H1 (cell line): ENCODE measurements around the gene MYCBPAP. TPM values are rescaled to one million over a fixed set of nuclear protein-coding genes. Genes with fewer than 3 reads are reported as not detected.

Experiments used
- CTCF ChIA-PET: fragments of 300-600 bp; sonication (Branson Sonifier 250); formaldehyde crosslinking; loops from one replicate; lab custom pipeline; 2021; ENCODE audit not compliant: partially characterized antibody; lab: Charles Lee
- POLR2A ChIA-PET: fragments of 300-600 bp; sonication (Branson Sonifier 250); formaldehyde crosslinking; loops from one replicate; lab custom pipeline; 2021; ENCODE audit warnings: inconsistent platforms; ENCODE audit not compliant: partially characterized antibody; lab: Charles Lee
- DNase-seq, 2 experiments: peaks; one replicate each; pipeline versions ENCODE4 v3.0.0 to v3.0.0-alpha.2; 2010 to 2022; ENCODE audit warnings: low spot score in 2 of 2, low read depth in 1 of 2, mixed read lengths in 1 of 2
- FAIRE-seq: peaks from 2 replicates; lab custom pipeline; 2011; peaks lifted over from hg19 to GRCh38; lab: Jason Lieb, UNC
- H2AFZ ChIP-seq: 2 replicates; pipeline ENCODE4 v1.8.1; 2012; ENCODE audit warnings: low read length, inconsistent platforms
- H2AK5ac ChIP-seq: 2 replicates; pipeline ENCODE4 v1.6.1; 2013; ENCODE audit warnings: low read depth, low read length
- H2BK120ac ChIP-seq: replicated peaks from 2 replicates; pipeline ENCODE3; 2013; ENCODE audit warnings: low read depth, low read length, inconsistent platforms
- H2BK12ac ChIP-seq: 2 replicates; pipeline ENCODE4 v1.6.1; 2013; ENCODE audit warnings: low read depth, low read length
- H2BK15ac ChIP-seq: 2 replicates; pipeline ENCODE4 v1.6.1; 2013; ENCODE audit warnings: low read length
- H2BK20ac ChIP-seq: 2 replicates; pipeline ENCODE4 v1.6.1; 2013; ENCODE audit warnings: low read length
- H2BK5ac ChIP-seq: 2 replicates; pipeline ENCODE4 v1.6.1; 2013; ENCODE audit warnings: low read depth, low read length
- H3K14ac ChIP-seq: 2 replicates; pipeline ENCODE4 v1.6.1; 2013; ENCODE audit warnings: inconsistent platforms; ENCODE audit not compliant: insufficient read length
- H3K18ac ChIP-seq: 2 replicates; pipeline ENCODE4 v1.6.1; 2013; ENCODE audit warnings: low read length; ENCODE audit errors: extremely low read depth
- H3K23ac ChIP-seq: 2 replicates; pipeline ENCODE4 v1.6.1; 2013; ENCODE audit warnings: inconsistent platforms; ENCODE audit not compliant: insufficient read length
- H3K23me2 ChIP-seq: 2 replicates; pipeline ENCODE4 v1.6.1; 2013; ENCODE audit warnings: low read depth, low read length
- H3K27ac ChIP-seq: 2 replicates; pipeline ENCODE4 v1.6.1; 2011; ENCODE audit warnings: low read depth, low read length, inconsistent platforms
- H3K27me3 ChIP-seq, 4 experiments: replicated peaks in 1 of 4; 1 replicate in 1 of 4; 2 replicates in 3 of 4; pipeline versions ENCODE4 v1.6.1 to v1.8.1; 2011 to 2013; ENCODE audit warnings: low read length in 3 of 4, mild to moderate bottlenecking in 3 of 4, inconsistent platforms in 2 of 4, mixed read lengths in 2 of 4, moderate library complexity in 1 of 4; ENCODE audit not compliant: control insufficient read depth in 3 of 4, insufficient read depth in 3 of 4; ENCODE audit errors: extremely low read depth in 1 of 4
- H3K36me3 ChIP-seq, 4 experiments: 2 replicates each; pipeline versions ENCODE4 v1.6.1 to v1.8.1; 2011 to 2013; ENCODE audit warnings: mild to moderate bottlenecking in 4 of 4, low read length in 3 of 4, moderate library complexity in 2 of 4, control low read depth in 1 of 4, inconsistent platforms in 1 of 4; ENCODE audit not compliant: insufficient read depth in 4 of 4, control insufficient read depth in 2 of 4
- H3K4ac ChIP-seq: replicated peaks from 2 replicates; pipeline ENCODE3; 2013; ENCODE audit warnings: low read length, low read depth, mixed read lengths, inconsistent platforms; ENCODE audit not compliant: insufficient read length
- H3K4me1 ChIP-seq, 4 experiments: replicated peaks in 1 of 4; 1 replicate in 1 of 4; 2 replicates in 3 of 4; pipeline versions ENCODE4 v1.6.1 to v1.8.1; 2011 to 2013; ENCODE audit warnings: low read length in 3 of 4, inconsistent platforms in 2 of 4, mixed read lengths in 1 of 4; ENCODE audit not compliant: insufficient read depth in 4 of 4, control insufficient read depth in 3 of 4
- H3K4me2 ChIP-seq, 2 experiments: 2 replicates each; pipeline versions ENCODE4 v1.6.1 to v1.8.1; 2011 to 2013; ENCODE audit warnings: low read depth in 2 of 2, low read length in 2 of 2, control low read depth in 1 of 2, inconsistent platforms in 1 of 2, mild to moderate bottlenecking in 1 of 2; ENCODE audit not compliant: insufficient read depth in 1 of 2
- H3K4me3 ChIP-seq, 4 experiments: fragments of 200-600, 300-600 bp in 1 of 4; sonication (generic), shearing (Covaris generic), sonication (Bioruptor Twin) in 1 of 4; 2 replicates each; pipeline versions ENCODE4 v1.5.1 to v1.8.1; 2011 to 2016; ENCODE audit warnings: low read length in 4 of 4, low read depth in 3 of 4, control low read depth in 2 of 4, inconsistent platforms in 2 of 4, mild to moderate bottlenecking in 2 of 4, mixed read lengths in 1 of 4, moderate library complexity in 1 of 4; ENCODE audit not compliant: insufficient read depth in 2 of 4; ENCODE audit errors: extremely low read depth in 1 of 4
- H3K56ac ChIP-seq: replicated peaks from 2 replicates; pipeline ENCODE3; 2013; ENCODE audit warnings: low read depth, mild to moderate bottlenecking, mixed read lengths, low read length, inconsistent platforms; ENCODE audit not compliant: insufficient read length
- H3K79me1 ChIP-seq: 2 replicates; pipeline ENCODE4 v1.6.1; 2013; ENCODE audit warnings: low read depth, low read length, control low read depth
- H3K79me2 ChIP-seq, 2 experiments: 2 replicates each; pipeline versions ENCODE4 v1.6.1 to v1.8.1; 2012 to 2013; ENCODE audit warnings: low read length in 2 of 2, mild to moderate bottlenecking in 2 of 2, inconsistent platforms in 1 of 2; ENCODE audit not compliant: insufficient read depth in 2 of 2, control insufficient read depth in 1 of 2
- H3K9ac ChIP-seq, 4 experiments: replicated peaks in 1 of 4; 1 replicate in 1 of 4; 2 replicates in 3 of 4; pipeline versions ENCODE4 v1.6.1 to v1.8.1; 2011 to 2013; ENCODE audit warnings: low read depth in 3 of 4, low read length in 3 of 4, control low read depth in 2 of 4, mild to moderate bottlenecking in 2 of 4, moderate library complexity in 2 of 4, inconsistent platforms in 1 of 4; ENCODE audit errors: extremely low read depth in 1 of 4
- H3K9me3 ChIP-seq, 2 experiments: 2 replicates each; pipeline versions ENCODE4 v1.6.1 to v1.8.1; 2012 to 2013; ENCODE audit warnings: mild to moderate bottlenecking in 2 of 2, moderate library complexity in 2 of 2, control low read depth in 1 of 2, inconsistent platforms in 1 of 2, low read depth in 1 of 2, low read length in 1 of 2, mixed read lengths in 1 of 2; ENCODE audit not compliant: insufficient read depth in 2 of 2
- H4K20me1 ChIP-seq, 2 experiments: replicated peaks in 1 of 2; 2 replicates each; pipeline versions ENCODE3 to v1.8.1; 2011 to 2013; ENCODE audit warnings: inconsistent platforms in 2 of 2, low read length in 2 of 2, mild to moderate bottlenecking in 1 of 2; ENCODE audit not compliant: insufficient read depth in 2 of 2, control insufficient read depth in 1 of 2
- H4K5ac ChIP-seq: 2 replicates; pipeline ENCODE4 v1.6.1; 2013; ENCODE audit warnings: low read length, low read depth, mixed read lengths, inconsistent platforms; ENCODE audit not compliant: insufficient read length
- H4K8ac ChIP-seq: 2 replicates; pipeline ENCODE4 v1.8.0; 2013; ENCODE audit warnings: mild to moderate bottlenecking, moderate library complexity, low read length, inconsistent platforms; ENCODE audit not compliant: insufficient read depth; ENCODE audit errors: extremely low read depth
- H4K91ac ChIP-seq: replicated peaks from 2 replicates; pipeline ENCODE3; 2013; ENCODE audit warnings: low read length, mixed read lengths, inconsistent platforms; ENCODE audit not compliant: insufficient read length
- CBX8 ChIP-seq: fragments of 300-800, 300-1000 bp; sonication (generic); IDR thresholded peaks from 2 replicates; pipeline ENCODE4 v1.7.1; 2016; ENCODE audit warnings: low read depth, low read length, borderline replicate concordance
- CHD1 ChIP-seq: IDR thresholded peaks from 2 replicates; pipeline ENCODE4 v1.6.1; 2012; ENCODE audit warnings: low read depth, low read length, improper control_type of control experiment
- EP300 ChIP-seq, 2 experiments: IDR thresholded peaks; 1 replicate in 1 of 2; 2 replicates in 1 of 2; pipeline ENCODE4 v1.6.1; 2011 to 2012; ENCODE audit warnings: low read depth in 2 of 2, low read length in 2 of 2, mild to moderate bottlenecking in 2 of 2, borderline replicate concordance in 1 of 2, inconsistent platforms in 1 of 2, moderate library complexity in 1 of 2
- KDM4A ChIP-seq: IDR thresholded peaks from one replicate; pipeline ENCODE4 v1.7.1; 2012; ENCODE audit warnings: low read depth, mild to moderate bottlenecking, moderate library complexity, low read length, inconsistent platforms; ENCODE audit not compliant: severe bottlenecking
- KDM5A ChIP-seq: fragments of 200-600 bp; IDR thresholded peaks from 2 replicates; pipeline ENCODE4 v1.7.1; 2012; ENCODE audit warnings: mild to moderate bottlenecking, low read length, inconsistent platforms, mixed read lengths
- RAD21 ChIP-seq, 2 experiments: IDR thresholded peaks in 1 of 2; conservative IDR thresholded peaks in 1 of 2; 2 replicates each; pipeline ENCODE4 v1.6.1; 2011; ENCODE audit warnings: low read depth in 2 of 2, low read length in 2 of 2, improper control_type of control experiment in 1 of 2, inconsistent platforms in 1 of 2, mild to moderate bottlenecking in 1 of 2, moderate library complexity in 1 of 2
- RBBP5 ChIP-seq: IDR thresholded peaks from 2 replicates; pipeline ENCODE4 v1.7.1; 2012; ENCODE audit warnings: low read depth, mild to moderate bottlenecking, inconsistent platforms, low read length, moderate library complexity, borderline replicate concordance
- SAP30 ChIP-seq: fragments of 300-600 bp; sonication (generic); IDR thresholded peaks from 2 replicates; pipeline ENCODE4 v1.7.1; 2012; ENCODE audit warnings: low read length, moderate library complexity, mild to moderate bottlenecking, inconsistent platforms; ENCODE audit not compliant: insufficient read depth, insufficient replicate concordance
- SIRT6 ChIP-seq: IDR thresholded peaks from one replicate; pipeline ENCODE4 v1.7.1; 2012; ENCODE audit warnings: low read length, inconsistent platforms
- SP1 ChIP-seq: IDR thresholded peaks from 2 replicates; pipeline ENCODE4 v1.6.1; 2011; ENCODE audit warnings: low read depth, low read length
- TAF7 ChIP-seq: optimal IDR thresholded peaks from 2 replicates; pipeline ENCODE3; 2011; ENCODE audit warnings: low read depth, mild to moderate bottlenecking, inconsistent platforms, low read length, moderate library complexity, borderline replicate concordance
- WGBS, 2 experiments: shearing (Covaris generic) in 1 of 2; methylation state at CpG; one replicate each; pipeline versions ENCODE4 v1.1.6 to v1.1.7; 2013 to 2015; ENCODE audit warnings: low lambda C conversion rate in 2 of 2, mixed read lengths in 2 of 2, inconsistent platforms in 1 of 2, low coverage in 1 of 2, missing lambda C conversion rate in 1 of 2; ENCODE audit not compliant: insufficient replicate concordance in 2 of 2, insufficient coverage in 1 of 2, insufficient read length in 1 of 2; ENCODE audit errors: extremely low coverage in 1 of 2, missing lambda C conversion rate in 1 of 2; 5-methylcytosine and 5-hydroxymethylcytosine counted together
- polyA plus RNA-seq, 7 experiments: library from polyadenylated mRNA; depleted of rRNA in 3 of 7; stranded (reverse) in 5 of 7; unstranded in 2 of 7; fragments of >200 nt in 5 of 7; fragments of 200-250 nt in 2 of 7; gene quantifications; 1 replicate in 5 of 7; 2 replicates in 1 of 7; 4 replicates in 1 of 7; pipeline versions ENCODE4 v1.2.1 to v1.2.3, GENCODE V29; 2011 to 2013; ENCODE audit warnings: missing spikeins in 2 of 7, mixed read lengths in 2 of 7
- total RNA-seq: library from RNA; stranded (reverse); fragmentation: NEBNext Ultra II Directional; extraction: Animal tissue kit (Norgen Biotek cat#: 25700); gene quantifications from 2 replicates; pipeline ENCODE4 v1.2.1, GENCODE V29; 2021

MYCBPAP gene
- total and polyA plus RNA-seq, 2 of the 8 experiments (the other 6 are each of a cell fraction or from before 2014, with no cell fraction given): 0.89 to 3.3 TPM

DNA sequence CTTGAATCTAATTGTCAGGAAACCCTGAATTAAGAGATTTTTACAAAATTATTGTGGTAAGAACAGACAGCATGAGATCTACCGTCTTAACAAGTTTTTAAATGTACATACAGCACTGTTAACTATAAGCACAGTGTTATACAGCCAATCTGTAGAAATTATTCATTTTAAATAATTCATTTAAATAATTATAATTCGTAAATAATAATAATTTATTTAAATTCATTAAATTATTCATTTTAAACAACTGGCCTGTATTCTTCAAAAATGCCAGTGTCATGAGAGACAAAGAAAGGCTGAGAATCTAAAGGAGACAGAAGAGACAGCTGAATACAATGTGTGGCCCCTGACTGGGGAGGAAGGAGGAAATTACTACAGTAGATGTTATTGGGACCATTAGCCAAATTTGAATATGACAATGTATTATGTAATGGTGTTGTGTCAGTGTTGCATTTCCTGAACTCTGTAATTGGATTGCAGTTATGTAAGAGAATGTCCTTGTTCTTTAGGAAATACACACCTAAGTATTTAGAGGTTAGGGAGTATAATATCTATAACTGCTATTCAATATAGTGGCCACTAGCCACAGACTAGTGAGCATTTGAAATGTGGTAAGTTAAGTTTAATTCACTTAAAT is 27.3 kb upstream of the MYCBPAP start:
- Histone ChIP-seq H2BK120ac (no peak overlapping the region), H3K4me1 (peaks cover 0 to 10% (median 6%) of the 10 kb centered on the region in 4 experiments; a peak in 6 of 7 replicates), H4K91ac (no peak overlapping the region), H3K9me3 (no peaks in the 10 kb centered on the region), H4K8ac (no peak overlapping the region), H3K18ac (no peak overlapping the region), H3K79me2 (peaks cover 0 to 3% of the 10 kb centered on the region in 2 experiments; a peak in 1 of 4 replicates), H3K14ac (no peak overlapping the region), H3K4me3 (no peak overlapping the region), H2BK15ac (no peak overlapping the region), H2BK5ac (no peak overlapping the region), H3K4me2 (no peak overlapping the region), H2BK20ac (no peak overlapping the region), H2AK5ac (no peak overlapping the region), H3K36me3 (peaks cover 0 to 13% (median 6%) of the 10 kb centered on the region in 4 experiments; a peak in 4 of 8 replicates), H2AFZ (no peak overlapping the region), H3K23me2 (peaks cover 8% of the 10 kb centered on the region), H3K9ac (no peak overlapping the region), H4K5ac (no peak overlapping the region), H3K27me3 (peaks cover 0 to 4% (median under 1%) of the 10 kb centered on the region in 4 experiments; a peak in 2 of 7 replicates), H2BK12ac (no peak overlapping the region), H3K23ac (no peak overlapping the region), H3K27ac (no peak overlapping the region), H3K4ac (no peak overlapping the region), H3K79me1 (no peaks in the 10 kb centered on the region), H3K56ac (no peak overlapping the region), H4K20me1 (peaks cover 0 to 2% of the 10 kb centered on the region in 2 experiments)
- FAIRE-seq (no peak), DNase-seq (no peak)
- CTCF ChIA-PET: interaction anchor here (0.9 to 9.2 kb wide), 8 partner anchors 12 to 215 kb away, joined by 3 to 116 read pairs (median 5); partner anchors contain the start of gene LRRC59
- POLR2A ChIA-PET: no interaction called here
- WGBS, 2 experiments: 83% methylated on average over 2 of the region's 2 CpGs; no CpG with 5 or more reads in 1 of the 2 experiments
- TF ChIP-seq CBX8: no peak
- no peak for TF ChIP-seq KDM5A
- no peak for TF ChIP-seq TAF7
- TF ChIP-seq KDM4A: no peak
- no peak for TF ChIP-seq SP1
- no peak for TF ChIP-seq RAD21 (IDR thresholded peaks at IDR 0.05 in 1 of 2, conservative IDR thresholded peaks at IDR 0.05 in 1 of 2; ENCODE audit: low read depth in 2 of 2, low read length in 2 of 2)
- no peak for TF ChIP-seq RBBP5
- no peak for TF ChIP-seq CHD1
- no peak for TF ChIP-seq EP300 (IDR thresholded peaks at IDR 0.05; ENCODE audit: borderline replicate concordance in 1 of 2, low read depth in 2 of 2, low read length in 2 of 2)
- TF ChIP-seq SIRT6: no peak
- TF ChIP-seq SAP30: no peak
